MM.1S (cell line): ENCODE measurements around the gene SELENOW.

Experiments
- DNase-seq: peaks from one replicate; pipeline ENCODE4 v3.0.0-alpha.2; 2015
- H2AFZ ChIP-seq: fragments of 300-600 bp; sonication (generic); 2 replicates; pipeline ENCODE4 v1.6.0; 2016; ENCODE audit warnings: antibody characterized with exemption, low read length
- H3F3A ChIP-seq: fragments of 300-600 bp; sonication (generic); 2 replicates; pipeline ENCODE4 v1.6.1; 2016; ENCODE audit warnings: mild to moderate bottlenecking, antibody characterized with exemption, low read length, moderate library complexity, mixed read lengths; ENCODE audit not compliant: insufficient read depth
- H3K27ac ChIP-seq: fragments of 300-600 bp; sonication (generic); 2 replicates; pipeline ENCODE4 v1.5.1; 2016; ENCODE audit warnings: mild to moderate bottlenecking, low read length
- H3K27me3 ChIP-seq: fragments of 300-600 bp; sonication (generic); replicated peaks from 2 replicates; pipeline ENCODE4 v1.6.0; 2016; ENCODE audit warnings: low read length; ENCODE audit not compliant: insufficient read depth
- H3K36me3 ChIP-seq: fragments of 300-600 bp; sonication (generic); replicated peaks from 2 replicates; pipeline ENCODE4 v1.6.1; 2016; ENCODE audit warnings: mild to moderate bottlenecking, low read length, mixed read lengths; ENCODE audit not compliant: insufficient read depth
- H3K4me1 ChIP-seq: fragments of 300-600 bp; sonication (generic); 2 replicates; pipeline ENCODE4 v1.6.1; 2016; ENCODE audit warnings: low read length, mixed read lengths
- H3K4me2 ChIP-seq: fragments of 300-600 bp; sonication (generic); 2 replicates; pipeline ENCODE4 v1.6.0; 2016; ENCODE audit warnings: low read depth, low read length
- H3K4me3 ChIP-seq: fragments of 300-600 bp; sonication (generic); 2 replicates; pipeline ENCODE4 v1.5.1; 2016; ENCODE audit warnings: low read length, mixed read lengths
- H3K79me2 ChIP-seq: fragments of 300-600 bp; sonication (generic); 2 replicates; pipeline ENCODE4 v1.6.1; 2016; ENCODE audit warnings: mixed run types, low read length, mixed read lengths
- H3K9ac ChIP-seq: fragments of 300-600 bp; sonication (generic); 2 replicates; pipeline ENCODE4 v1.6.1; 2016; ENCODE audit warnings: low read length, mixed read lengths
- H3K9me2 ChIP-seq: fragments of 300-600 bp; sonication (generic); replicated peaks from 2 replicates; pipeline ENCODE4 v1.6.1; 2016; ENCODE audit warnings: mild to moderate bottlenecking, low read length, mixed read lengths; ENCODE audit not compliant: insufficient read depth
- H3K9me3 ChIP-seq: fragments of 300-600 bp; sonication (generic); replicated peaks from 2 replicates; pipeline ENCODE4 v1.6.1; 2016; ENCODE audit warnings: mild to moderate bottlenecking, low read length, mixed read lengths; ENCODE audit not compliant: insufficient read depth
- H4K20me1 ChIP-seq: fragments of 300-600 bp; sonication (generic); 2 replicates; pipeline ENCODE4 v1.6.1; 2016; ENCODE audit warnings: mild to moderate bottlenecking, low read length, moderate library complexity, mixed read lengths; ENCODE audit not compliant: insufficient read depth
- EZH2 ChIP-seq: fragments of 300-600 bp; sonication (generic); optimal IDR thresholded peaks from 2 replicates; pipeline ENCODE3; 2017; ENCODE audit warnings: low read depth, mild to moderate bottlenecking, antibody characterized with exemption, low read length, mixed read lengths
- EZH2phosphoT487 ChIP-seq: fragments of 300-600 bp; sonication (generic); IDR thresholded peaks from 2 replicates; pipeline ENCODE4 v1.6.1; 2018; ENCODE audit warnings: antibody characterized with exemption, low read length
- TF ChIP-seq, protein P1 (sequence below): fragments of 300-600 bp; sonication (generic); IDR thresholded peaks from 2 replicates; pipeline ENCODE4 v1.5.1; 2016; ENCODE audit warnings: antibody characterized with exemption, low read length, mixed read lengths

The SELENOW gene

DNA sequence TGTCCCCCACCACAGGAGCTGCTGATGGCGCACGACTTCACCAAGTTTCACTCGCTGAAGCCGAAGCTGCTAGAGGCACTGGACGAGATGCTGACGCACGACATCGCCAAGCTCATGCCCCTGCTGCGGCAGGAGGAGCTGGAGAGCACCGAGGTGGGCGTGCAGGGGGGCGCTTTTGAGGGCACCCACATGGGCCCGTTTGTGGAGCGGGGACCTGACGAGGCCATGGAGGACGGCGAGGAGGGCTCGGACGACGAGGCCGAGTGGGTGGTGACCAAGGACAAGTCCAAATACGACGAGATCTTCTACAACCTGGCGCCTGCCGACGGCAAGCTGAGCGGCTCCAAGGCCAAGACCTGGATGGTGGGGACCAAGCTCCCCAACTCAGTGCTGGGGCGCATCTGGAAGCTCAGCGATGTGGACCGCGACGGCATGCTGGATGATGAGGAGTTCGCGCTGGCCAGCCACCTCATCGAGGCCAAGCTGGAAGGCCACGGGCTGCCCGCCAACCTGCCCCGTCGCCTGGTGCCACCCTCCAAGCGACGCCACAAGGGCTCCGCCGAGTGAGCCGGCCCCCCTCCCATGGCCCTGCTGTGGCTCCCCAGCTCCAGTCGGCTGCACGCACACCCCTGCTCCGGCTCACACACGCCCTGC lies 37.5 kb upstream of the SELENOW start:
- TF ChIP-seq EZH2 (no peak), EZH2phosphoT487 (no peak)
- TF ChIP-seq, protein P1, sequence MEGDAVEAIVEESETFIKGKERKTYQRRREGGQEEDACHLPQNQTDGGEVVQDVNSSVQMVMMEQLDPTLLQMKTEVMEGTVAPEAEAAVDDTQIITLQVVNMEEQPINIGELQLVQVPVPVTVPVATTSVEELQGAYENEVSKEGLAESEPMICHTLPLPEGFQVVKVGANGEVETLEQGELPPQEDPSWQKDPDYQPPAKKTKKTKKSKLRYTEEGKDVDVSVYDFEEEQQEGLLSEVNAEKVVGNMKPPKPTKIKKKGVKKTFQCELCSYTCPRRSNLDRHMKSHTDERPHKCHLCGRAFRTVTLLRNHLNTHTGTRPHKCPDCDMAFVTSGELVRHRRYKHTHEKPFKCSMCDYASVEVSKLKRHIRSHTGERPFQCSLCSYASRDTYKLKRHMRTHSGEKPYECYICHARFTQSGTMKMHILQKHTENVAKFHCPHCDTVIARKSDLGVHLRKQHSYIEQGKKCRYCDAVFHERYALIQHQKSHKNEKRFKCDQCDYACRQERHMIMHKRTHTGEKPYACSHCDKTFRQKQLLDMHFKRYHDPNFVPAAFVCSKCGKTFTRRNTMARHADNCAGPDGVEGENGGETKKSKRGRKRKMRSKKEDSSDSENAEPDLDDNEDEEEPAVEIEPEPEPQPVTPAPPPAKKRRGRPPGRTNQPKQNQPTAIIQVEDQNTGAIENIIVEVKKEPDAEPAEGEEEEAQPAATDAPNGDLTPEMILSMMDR = no peak
- H3K9me2 ChIP-seq = no peaks in the 10 kb centered on the region
- H3K9me3 ChIP-seq = no peaks in the 10 kb centered on the region
- no peak overlapping the region for H2AFZ ChIP-seq
- no peak overlapping the region for H3K4me2 ChIP-seq
- peaks cover 3% of the 10 kb centered on the region for H3K79me2 ChIP-seq
- no peaks in the 10 kb centered on the region for H3K4me1 ChIP-seq
- H3K9ac ChIP-seq = no peak overlapping the region
- no peaks in the 10 kb centered on the region for H3K36me3 ChIP-seq
- DNase-seq = no peak
- no peak overlapping the region for H3K4me3 ChIP-seq
- H3K27ac ChIP-seq = no peak overlapping the region
- no peaks in the 10 kb centered on the region for H3F3A ChIP-seq
- peaks cover 15% of the 10 kb centered on the region for H3K27me3 ChIP-seq
- no peaks in the 10 kb centered on the region for H4K20me1 ChIP-seq

DNA sequence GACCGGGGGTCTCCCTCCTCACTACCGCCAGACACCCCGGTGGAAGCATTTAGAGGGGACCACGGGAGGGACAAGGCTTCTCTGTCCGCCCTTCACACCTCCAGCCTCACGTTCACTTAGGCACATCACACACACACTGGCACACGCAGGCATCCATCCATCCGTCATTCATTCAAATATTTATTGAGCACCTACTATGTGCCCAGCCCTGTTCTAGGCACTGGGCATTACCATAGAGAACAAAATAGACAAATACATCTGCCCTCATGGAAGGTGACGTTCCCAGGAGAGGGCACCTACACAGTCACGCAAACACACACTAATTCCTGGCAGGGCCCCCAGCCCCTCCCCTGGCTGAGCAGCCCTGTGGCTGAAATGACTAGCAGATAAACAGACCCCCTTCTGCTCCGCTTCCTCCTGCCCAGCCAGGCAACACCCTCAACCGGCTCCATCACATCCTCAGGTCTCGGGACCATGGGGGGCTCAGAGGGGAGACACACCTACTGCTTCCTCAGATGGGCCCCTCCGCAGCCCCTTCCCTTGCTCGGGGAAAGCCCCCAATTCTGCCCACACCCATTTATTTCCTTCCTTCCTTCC lies 36.9 kb upstream of the SELENOW start:
- Histone ChIP-seq H4K20me1 (no peaks in the 10 kb centered on the region), H3K79me2 (peaks cover 9% of the 10 kb centered on the region), H3K9me3 (no peaks in the 10 kb centered on the region), H3K4me2 (no peak overlapping the region), H3K36me3 (no peaks in the 10 kb centered on the region), H3K9me2 (no peaks in the 10 kb centered on the region), H3K27me3 (peaks cover 8% of the 10 kb centered on the region), H3K9ac (no peak overlapping the region), H3F3A (no peaks in the 10 kb centered on the region), H3K4me1 (no peaks in the 10 kb centered on the region), H3K4me3 (no peak overlapping the region), H2AFZ (no peak overlapping the region), H3K27ac (no peak overlapping the region)
- TF ChIP-seq EZH2phosphoT487 (no peak), EZH2 (no peak)
- TF ChIP-seq, protein P1 = no peak
- DNase-seq = no peak

DNA sequence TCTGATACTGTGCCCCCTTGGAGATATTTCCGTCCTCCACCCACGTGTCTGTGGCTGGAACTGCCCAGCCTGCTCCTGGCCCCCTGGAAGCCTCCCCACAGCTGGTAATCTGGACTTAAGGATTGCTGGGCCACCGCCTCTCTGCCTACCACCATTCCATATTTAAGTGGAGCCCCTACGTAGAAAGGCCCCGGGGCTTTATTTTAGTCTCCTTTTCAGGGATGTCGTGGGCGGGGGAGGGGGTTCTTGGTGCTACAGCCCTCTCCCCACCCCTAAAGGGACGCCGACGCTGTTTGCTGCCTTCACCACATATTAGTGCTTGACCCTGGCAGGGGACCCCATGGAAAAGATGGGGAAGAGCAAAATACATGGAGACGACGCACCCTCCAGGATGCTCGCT lies 35.9 kb upstream of the SELENOW start:
- peaks cover 18% of the 10 kb centered on the region for H3K79me2 ChIP-seq
- no peak overlapping the region for H3K27ac ChIP-seq

More for the DNA sequence above, 35.9 kb upstream of the SELENOW start:
- no peaks in the 10 kb centered on the region for H3K4me1 ChIP-seq
- peaks cover 6% of the 10 kb centered on the region for H3K27me3 ChIP-seq
- no peak for DNase-seq
- H3F3A ChIP-seq = no peaks in the 10 kb centered on the region
- no peak for TF ChIP-seq EZH2phosphoT487
- TF ChIP-seq, protein P1 = no peak
- TF ChIP-seq EZH2 = no peak
- H3K4me2 ChIP-seq = no peak overlapping the region
- no peak overlapping the region for H3K4me3 ChIP-seq
- no peak overlapping the region for H2AFZ ChIP-seq
- no peaks in the 10 kb centered on the region for H4K20me1 ChIP-seq
- no peaks in the 10 kb centered on the region for H3K9me2 ChIP-seq
- H3K36me3 ChIP-seq = 0 out of 2 replicates have a peak, but pooled peaks cover 3% of the 10 kb centered on the region
- H3K9me3 ChIP-seq = no peaks in the 10 kb centered on the region
- no peak overlapping the region for H3K9ac ChIP-seq
